CMK (cell line): ENCODE results near the gene ABHD14A.

Experiments
- DNase-seq: peaks from one replicate; pipeline ENCODE4 v3.0.0-alpha.2; 2010; ENCODE audit warnings: low read depth

Gene ABHD14A

DNA sequence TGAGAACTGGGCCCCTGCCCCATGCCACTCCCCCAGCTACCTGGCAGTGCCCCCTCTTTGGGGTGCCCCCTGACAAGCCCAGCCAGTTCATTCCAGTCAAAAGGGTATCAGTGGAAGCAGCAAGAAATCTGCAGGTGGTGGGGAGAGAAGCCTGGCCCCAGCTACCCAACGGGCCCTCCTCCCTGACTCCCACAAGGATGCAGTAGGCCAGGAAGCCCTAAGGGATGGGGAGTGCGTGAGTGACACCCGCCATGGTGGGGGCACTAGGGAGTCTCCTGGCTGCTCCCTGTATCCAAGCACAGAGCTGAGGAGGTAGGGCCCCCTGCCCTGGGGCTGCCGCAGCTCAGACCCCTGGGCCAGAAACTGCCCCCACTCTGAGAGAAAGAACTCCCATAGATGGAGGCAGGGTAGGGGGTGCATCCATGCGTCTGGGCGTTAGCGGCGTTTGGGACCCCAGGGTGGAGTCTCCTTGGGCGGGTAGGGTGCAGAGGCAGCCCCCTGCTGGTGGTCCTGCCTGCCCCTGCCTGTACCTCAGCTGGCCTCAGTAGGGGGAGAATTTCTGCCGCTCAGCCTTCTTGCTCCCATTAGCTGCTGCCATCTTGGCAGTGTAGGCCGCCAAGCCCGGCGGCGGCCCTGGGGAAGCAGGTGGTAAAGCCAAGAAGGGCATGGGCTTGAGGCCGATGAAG is 17.2 kb upstream of the ABHD14A start:
- no peak for DNase-seq

DNA sequence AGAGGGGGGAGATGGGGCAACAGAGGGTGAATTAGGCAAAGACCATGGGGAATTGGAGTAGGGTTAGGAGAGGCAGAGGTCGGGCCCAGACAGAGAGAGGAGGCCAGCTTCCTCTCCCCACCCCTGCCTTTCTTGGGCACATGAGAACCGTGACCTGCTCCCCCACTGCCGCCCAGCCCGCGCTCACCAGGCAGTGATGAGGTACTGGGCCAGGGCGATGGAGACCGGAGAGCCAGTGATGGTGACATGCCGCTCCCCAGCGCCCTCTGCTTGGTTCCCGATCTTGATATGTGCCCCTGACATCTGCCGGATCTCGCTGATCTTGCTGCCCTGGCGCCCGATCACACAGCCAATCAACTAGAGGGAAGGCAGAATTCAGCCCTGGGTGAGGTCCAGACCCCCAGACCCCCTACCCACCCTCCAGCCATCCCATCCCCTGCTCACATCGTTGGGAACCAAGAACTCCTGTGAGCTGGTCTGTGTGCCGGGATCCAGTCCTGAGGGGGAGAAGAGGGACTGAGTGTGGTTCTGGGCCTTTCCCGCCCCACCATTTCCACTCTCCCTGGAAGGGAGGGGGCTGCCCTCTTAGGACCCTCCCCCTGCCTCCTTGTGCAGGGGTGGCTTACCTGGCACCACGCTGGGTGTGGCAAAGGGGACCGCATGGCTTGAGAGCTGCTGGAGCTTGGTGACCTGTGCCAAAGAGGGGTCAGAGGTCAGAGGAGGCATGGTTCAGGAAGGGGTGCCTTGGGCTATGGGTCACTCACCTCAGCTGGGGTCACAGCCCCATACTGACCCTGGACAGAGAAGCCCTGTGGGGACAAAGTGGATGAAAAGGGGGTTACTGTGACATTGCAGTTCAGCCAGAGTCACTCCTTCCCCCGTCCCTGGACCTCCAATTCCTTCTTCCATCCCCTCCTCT is 16.0 kb upstream of the ABHD14A start:
- no peak for DNase-seq

DNA sequence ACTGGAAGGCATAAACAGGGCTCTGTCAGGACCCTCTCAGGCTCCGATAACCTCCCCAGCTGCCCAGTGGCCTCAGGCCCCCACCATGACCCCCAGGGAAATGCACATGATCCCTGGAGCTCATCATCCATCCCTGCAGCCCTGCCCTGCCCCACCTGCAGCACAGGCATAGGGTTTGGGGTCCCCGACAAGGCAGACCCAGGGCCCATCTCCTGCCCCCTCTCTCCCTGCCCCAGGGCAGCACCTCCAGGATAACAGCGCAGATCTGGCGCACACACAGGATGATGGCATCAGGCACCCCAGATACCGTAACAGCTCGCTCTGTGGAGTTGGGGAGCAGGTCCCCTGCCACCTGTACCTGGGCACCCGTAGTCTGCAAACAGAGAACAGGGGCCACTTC is 15.2 kb upstream of the ABHD14A start:
- DNase-seq, result no peak

DNA sequence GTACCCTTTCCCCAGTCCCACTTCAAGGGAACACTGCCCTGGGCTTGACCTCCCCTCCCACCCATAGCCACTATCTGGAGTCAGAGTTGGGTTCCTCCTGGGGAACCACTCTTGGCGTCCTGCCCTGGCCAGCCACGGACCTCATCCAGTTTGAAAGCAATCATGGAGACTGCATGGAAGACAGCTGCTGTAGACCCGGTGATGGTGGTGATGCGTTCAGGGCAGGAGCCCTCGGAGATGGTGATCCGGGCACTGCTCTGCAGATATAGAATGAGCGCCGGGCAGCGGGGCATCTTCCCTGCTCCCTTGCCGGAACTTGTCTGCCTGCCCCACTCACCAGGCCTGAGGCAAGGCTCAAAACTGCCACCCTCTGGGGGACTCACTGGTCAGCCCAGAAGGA is 14.5 kb upstream of the ABHD14A start:
- no peak for DNase-seq

DNA sequence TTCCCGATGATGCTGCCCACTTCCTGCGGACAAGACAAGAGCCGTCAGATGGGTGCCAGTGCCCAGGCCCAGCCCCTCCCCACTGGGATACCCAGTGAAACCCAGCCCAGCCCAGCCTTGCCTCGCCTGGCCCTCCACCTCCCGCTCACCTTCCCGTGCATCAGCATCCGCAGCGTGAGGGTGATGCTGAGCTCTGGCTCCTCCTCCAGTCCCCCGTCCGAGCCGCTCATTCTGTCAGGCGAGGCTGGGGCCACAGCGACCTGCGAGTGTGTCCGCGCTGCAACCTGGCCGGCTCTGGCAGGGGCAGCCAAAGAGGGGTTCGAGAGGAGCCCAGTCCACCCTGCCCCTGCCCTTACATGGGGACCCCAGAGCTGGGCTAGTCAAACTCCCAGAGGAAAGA is 13.9 kb upstream of the ABHD14A start:
- no peak for DNase-seq

DNA sequence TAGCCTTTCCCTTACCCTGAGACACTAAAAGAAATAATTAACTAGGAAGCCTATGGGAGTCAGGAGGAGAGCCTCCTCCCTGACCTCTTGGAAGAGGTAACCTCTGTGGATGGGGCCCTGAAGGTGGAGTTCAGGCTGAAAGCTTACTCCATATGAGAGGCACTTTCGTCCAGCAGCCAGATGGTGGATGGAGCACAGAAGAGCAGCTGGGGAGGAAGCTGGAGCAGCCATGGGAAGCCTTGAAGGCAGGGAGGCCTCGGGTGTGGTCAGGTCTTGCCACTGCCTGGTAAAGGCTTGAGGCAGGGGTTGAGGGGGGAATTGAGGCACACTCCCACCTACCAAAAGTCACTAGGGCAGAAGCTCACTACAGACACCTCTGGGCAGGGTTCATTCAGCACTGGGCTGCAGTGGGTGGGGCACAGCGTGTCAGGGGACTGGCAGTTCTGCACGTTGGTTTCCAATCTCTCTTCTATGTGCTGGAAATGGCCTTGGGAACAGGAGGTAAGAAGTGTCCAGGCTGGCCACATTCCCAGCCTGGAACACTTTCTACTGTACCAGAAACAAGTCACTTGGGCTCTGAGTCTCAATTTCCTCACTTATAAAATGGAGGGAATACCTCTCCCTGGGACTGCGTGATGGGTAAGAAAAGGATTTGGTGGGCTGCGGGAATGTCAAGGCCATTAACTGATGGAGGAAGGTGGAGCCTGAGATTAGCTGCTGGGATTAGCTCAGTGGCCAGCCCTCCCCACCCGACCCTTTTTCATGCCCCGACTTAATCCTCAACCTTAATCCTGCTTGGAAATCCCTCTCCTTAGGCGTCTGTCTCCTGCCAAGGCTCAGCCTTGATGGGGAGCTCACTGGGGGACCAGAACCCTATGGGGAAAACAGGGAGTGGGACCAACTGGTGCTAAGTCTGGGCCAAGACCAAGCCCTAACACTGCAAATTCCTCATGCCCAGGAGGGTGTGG is 13.0 kb upstream of the ABHD14A start:
- no peak for DNase-seq

DNA sequence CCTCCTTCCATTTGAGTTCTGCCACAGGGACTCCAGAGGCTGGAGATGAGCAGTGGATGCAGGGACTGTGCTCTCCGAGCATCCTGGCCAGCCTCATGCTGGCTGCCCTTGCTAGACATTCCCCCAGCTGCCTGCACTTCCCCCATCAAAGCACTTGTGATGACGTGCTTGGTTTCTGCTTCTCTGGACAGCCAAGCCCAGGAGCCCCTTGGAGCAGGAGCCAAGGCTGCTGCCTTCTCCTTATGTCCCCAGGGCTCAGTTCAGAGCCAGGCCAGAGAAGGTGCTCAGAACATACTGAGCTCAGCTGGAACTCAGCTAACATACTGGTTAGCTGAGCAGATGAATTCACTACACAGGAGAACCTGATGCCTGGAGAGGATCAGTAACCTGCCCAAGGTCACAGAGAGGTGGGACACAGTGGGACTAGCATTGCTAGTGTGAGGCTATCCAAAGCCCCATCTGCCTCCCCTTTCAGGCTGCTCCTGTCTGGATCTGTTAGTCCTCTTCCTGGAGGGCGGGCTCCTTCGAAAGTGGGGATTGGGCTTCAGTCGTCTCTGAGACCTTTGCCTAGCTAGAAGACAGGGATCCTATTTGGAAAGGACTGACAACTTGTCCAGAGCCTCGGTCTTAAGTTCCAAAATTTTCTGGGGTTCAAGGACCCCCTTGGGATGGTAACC is 11.9 kb upstream of the ABHD14A start:
- DNase-seq, result no peak

DNA sequence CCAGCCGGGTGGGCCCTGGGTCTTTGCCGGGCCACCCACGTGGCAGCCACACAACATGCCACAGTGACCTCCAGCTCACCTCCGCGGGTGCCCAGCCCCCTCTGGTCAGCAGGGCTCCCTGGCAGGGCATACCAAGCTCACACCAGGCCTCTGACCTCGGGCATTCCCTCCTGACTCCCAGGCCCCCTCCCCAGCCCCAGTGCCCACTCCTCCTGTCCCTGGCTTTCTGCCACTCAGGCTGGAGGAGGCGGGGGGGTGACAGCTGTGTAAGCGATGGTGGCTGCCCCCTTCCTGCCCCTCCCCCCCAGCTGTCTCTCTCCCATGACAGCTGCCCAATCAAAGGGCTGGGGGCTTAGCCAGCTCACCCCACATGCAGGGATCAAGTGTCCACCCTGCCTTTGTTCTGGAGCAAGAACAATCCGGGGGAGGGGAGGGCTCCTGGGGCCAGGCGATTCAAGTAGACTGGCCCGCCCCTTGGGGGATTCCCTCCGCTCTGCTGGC is 10.9 kb upstream of the ABHD14A start:
- no peak for DNase-seq

DNA sequence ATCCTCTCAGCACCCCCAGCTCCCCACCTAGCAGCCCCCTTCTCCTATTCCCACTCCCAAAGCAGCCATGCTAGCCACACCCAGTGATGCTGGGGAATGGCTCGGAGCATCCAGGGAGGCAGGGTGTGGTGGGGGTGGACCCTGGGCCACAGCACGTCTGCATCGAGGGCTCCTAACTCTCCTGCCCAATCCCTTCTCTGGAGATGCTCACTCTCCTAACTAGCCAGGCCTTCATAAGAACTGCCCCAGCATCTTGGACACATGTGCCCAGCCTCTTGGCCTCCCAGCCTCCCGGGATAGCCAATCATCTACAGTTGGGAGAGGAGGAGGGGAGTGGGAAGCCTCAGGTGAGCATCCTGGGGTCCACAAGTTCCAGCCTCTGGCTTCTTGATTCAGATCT is 10.3 kb upstream of the ABHD14A start:
- DNase-seq, result no peak

DNA sequence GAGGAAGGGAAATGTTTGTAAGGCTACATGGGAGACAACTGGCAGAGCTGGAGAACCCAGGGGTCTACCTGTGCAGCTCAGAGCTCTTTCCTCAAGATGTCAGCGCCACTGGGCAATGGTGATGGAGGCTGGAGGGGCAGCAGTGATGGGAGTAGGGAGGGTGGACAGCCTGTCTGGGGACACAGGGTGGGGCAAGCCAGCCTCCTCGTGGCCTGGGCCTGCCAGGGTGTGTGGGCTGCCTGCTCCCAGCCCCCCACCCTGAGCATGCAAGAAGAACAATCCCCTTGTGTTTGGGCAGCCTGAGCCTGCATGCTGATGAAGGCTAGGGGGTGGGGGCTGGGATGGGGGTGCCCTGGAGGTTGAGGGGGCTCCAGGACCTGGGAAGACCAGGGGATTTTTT is 8.8 kb upstream of the ABHD14A start:
- DNase-seq, result no peak

DNA sequence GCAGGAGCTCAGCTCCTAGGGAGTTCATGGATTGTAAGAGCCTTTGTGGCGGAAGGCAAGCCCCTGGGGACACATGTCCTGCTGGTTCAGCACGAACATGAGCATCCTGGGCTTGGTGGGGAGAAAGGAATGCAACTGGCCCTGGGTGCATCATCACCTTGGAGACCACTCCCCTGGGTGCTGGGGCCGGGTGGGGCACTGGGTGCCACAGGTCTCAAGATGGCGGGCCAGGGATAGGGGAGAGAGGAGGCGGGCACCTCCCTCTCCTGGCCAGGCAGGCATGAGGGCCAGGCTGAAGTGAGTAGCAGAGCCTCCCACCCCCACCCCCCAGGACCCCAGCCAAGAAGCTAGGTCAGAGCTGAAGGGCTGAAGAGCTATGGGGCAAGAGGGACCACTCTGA is 8.4 kb upstream of the ABHD14A start:
- DNase-seq, result no peak

DNA sequence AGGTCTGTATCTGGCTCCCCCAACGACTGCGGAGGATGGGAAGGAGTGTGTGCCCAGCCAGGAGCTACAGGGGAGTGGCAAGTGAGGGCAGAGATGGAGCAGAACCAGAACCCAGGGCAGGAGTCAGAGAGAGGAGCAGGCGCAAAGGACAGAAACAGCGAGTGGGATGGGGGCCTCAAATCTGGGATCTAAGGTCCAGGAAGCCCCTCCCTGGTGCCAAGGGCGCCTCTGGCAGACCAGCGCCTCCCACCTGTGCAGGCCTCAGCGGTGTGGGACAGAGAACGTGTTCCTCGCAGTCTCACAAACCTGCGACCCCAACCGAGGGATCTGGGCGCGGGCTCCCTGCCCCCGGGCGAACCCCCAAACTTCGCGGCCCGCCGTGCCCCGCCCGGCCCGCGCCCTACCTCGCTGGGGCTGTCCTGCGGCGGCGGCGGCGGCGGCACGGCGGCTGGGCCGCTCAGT is 7.9 kb upstream of the ABHD14A start:
- DNase-seq, result no peak

DNA sequence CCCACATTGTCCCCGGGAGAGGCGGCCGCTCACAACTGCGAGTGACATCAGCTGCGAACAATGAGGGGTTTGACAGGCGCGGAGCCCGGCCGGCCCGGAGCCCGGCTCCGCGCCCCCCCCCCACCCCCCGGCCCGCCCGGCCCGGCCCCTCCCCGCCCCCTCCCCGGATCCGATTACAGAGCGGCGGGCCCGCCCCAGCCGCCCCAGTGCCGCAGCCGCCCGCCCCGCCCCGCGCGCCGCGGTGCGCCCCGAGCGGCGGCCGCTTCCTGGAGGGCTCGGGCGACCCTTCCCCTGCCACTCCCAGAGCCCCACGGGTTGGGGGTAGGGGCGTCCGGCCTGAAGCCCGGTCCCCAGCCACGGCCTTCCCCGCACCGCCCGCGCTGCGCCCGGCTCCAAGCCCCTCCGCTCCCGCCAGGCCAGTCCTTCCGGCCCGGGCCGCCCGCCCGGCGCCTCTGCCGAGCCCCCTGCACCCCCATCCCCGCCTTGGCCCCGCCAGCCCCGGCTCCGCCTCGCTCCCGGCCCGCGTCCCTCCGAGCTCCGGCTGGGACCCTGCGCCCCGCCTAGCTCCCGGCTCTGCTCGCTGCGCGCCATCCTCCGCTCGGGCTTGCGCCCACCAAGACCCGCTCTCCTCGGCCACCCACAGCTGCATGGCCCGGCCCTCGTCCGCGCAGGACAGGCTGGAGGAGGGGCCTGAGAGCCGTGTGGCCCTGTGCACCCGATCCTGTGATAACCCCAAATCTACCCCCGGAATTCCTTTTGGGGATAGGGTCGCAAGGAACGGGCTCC is 7.3 kb upstream of the ABHD14A start, which contains the start of gene PCBP4:
PCBP4 (minus strand) TSS at position 71 of the 786 bp plus-strand sequence. CDS start 6,214 bp downstream, outside the sequence.
- no peak for DNase-seq

DNA sequence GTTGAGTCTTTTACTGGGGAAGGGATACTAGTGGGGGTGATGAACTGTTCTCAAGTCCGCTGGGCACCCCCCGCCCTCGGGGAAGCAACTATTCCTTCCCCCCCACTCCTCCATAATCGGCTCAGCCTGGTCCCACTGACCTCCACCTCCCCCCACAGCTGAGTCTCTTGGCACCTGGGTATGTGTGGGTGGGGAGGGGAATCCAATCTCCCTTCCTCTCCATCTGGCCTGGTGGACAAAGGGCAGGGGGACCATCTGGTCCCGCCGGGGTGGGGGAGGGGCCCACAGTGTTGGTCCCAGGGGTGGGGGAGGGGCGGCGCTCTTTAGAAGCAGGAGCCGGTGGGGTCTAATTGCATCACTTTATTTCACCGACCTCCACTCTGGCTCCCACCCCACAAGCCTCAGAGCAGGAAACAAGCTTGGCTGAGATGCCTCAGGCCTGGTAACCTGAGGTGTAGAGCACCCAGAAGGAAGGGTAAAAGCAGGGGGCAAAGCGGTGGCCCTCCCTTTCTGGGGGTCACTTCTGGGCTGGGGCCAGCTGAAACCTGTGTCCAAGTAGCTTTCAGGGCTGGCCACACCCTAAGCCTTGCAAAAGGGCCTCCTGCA is 6.6 kb upstream of the ABHD14A start:
- no peak for DNase-seq

DNA sequence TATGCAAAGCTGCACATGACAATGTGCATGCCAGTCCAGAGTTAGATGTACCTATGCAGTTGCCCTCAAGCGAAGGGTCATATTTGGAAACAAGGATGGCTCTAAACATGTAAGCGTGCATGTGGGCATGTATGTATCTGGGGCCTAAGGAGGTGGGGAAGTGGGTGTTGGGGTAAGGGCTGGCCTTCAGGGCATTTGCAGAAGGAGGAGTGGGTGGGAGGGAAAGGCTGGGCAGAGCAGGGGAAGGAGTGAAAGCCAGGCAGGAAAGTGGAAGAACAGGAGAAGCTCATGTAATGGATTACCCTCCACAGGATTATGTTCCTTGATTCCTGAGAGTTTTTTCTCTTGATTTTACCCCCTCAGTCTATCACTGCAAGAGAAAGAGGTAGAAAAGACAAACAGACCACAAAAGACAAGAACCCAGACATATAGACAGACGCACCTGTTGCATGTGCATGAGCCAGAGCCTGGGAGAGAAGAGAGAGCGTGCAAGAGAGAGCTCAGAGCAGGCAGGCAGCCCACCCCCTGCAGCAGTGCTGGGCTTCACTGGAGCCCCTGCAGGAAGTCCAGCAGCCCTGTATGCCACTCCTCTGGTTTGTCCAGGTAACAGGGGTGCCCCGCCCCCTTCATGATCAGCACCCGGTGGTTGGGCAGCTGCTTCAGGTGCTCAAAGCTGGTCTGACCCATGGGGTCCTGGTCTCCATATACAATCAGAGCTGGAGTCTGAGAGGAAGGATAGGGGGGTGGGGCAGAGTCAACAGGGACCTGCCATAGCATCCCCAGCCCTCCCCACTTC is 5.8 kb upstream of the ABHD14A start:
- DNase-seq, result no peak

DNA sequence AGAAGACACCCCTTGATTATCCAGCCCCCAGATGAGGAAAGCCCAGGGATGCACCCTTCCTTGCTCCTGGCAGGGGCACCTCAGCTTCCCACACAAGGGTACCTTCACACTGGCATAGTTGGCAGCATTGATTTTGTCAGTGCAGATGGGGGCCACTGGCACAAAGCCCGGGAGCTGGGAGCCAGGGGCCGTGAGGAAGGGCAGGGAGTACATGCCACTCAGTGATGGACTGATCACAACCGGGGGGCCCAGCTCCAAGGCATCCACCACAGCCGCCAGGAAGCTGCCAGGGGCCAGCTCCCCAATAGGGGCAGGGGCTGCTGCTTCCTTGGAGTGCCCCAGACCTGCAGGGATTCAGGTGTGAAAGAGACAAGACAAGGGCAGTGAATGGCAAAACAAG is 5.0 kb upstream of the ABHD14A start:
- no peak for DNase-seq

DNA sequence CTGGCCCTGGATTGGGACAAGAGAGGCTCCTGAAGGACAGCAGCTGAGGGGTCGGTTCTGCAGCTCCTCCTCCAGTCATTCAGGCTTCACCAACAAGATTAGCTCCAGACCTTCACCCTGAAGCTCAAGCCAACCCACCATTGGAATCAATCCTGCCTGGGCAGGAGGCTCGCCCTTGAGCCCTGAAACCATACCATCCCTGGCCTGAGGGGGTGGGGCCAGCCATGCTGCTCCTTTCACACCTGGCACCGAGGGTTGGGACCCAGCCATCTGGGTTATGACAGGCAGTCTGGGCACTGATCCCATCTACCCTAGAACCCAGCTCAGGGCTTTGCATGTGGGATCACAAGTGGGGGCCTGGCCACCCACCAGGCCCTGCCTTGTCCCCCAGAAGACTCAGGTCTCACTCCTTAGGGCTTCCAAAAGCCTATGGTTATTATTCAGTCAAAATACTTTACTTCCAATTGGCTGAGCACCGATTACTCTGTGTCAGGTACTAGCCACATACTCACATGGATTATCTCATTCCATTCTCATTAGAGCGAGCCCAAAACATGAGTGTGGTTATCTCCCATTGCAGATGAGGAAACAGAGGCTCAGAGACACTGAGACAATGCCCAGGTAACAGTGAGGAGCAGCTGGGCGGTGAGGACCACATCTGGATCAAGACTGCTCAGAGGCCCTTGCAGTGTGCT is 4.1 kb upstream of the ABHD14A start:
- no peak for DNase-seq

DNA sequence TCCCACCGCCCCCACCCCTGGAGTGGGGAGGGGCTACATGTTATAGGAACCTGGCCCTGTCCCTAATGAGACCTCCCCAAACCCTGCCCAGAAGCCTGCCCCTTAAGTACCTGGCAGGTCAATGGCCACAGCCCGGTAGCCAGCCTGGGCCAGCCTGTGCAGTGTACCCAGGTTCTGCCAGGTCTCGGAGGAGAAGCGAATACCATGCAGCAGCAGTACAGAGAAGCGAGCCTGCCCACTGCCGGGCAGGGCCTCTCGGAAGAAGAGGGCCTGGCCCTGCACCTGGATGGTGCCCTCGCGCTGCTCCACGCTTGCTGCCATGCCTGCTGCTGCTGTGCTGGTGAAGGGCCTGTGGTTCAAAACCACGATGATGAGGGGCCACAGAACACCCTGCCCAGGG is 3.5 kb upstream of the ABHD14A start:
- no peak for DNase-seq
